ENCODE data around the gene CYSTM1. TPM values are rescaled to one million over a fixed set of nuclear protein-coding genes. Genes with fewer than 3 reads are reported as not detected.

Gene CYSTM1
- total RNA-seq, 2 experiments from 2014 or later, result 21.4 to 36.7 TPM

DNA sequence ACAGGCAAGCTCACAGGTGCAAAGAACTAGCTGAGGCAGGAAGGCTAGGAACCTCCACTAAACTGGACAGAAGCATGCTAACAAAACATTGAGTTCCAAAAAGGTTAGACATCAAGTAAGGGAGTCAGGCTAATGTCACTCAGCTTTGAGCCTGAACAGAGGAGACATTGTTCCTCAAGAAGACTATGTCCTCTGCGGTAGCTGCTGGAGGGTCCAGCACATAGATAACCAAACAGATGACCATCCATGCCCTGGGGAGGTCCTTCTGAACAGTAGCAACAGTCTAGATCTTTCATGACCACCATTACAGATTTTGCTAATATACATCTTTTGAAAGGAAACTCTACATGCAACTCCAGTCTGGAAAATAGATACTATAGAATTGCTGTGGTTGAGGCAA, 57.7 kb downstream of the CYSTM1 start:
- H2AFZ ChIP-seq (ENCODE audit: low read length), result no peak overlapping the region
- no peak for DNase-seq (ENCODE audit: low spot score)
- no peaks in the 10 kb centered on the region for H3K79me2 ChIP-seq (ENCODE audit: insufficient read depth, low read depth, low read length)
- no peak overlapping the region for H3K27ac ChIP-seq (ENCODE audit: low read depth, low read length, poor library complexity, severe bottlenecking)
- no peaks in the 10 kb centered on the region for H4K20me1 ChIP-seq (ENCODE audit: insufficient read depth, low read length)
- H3K36me3 ChIP-seq (ENCODE audit: insufficient read depth, low read length), result no peaks in the 10 kb centered on the region
- intact Hi-C loops (cut with micrococcal nuclease; ENCODE audit: unreplicated experiment), result no loop called here
- no peak overlapping the region for H3K4me3 ChIP-seq (ENCODE audit: low read depth, low read length, poor library complexity, severe bottlenecking)
- TF ChIP-seq, protein P1, sequence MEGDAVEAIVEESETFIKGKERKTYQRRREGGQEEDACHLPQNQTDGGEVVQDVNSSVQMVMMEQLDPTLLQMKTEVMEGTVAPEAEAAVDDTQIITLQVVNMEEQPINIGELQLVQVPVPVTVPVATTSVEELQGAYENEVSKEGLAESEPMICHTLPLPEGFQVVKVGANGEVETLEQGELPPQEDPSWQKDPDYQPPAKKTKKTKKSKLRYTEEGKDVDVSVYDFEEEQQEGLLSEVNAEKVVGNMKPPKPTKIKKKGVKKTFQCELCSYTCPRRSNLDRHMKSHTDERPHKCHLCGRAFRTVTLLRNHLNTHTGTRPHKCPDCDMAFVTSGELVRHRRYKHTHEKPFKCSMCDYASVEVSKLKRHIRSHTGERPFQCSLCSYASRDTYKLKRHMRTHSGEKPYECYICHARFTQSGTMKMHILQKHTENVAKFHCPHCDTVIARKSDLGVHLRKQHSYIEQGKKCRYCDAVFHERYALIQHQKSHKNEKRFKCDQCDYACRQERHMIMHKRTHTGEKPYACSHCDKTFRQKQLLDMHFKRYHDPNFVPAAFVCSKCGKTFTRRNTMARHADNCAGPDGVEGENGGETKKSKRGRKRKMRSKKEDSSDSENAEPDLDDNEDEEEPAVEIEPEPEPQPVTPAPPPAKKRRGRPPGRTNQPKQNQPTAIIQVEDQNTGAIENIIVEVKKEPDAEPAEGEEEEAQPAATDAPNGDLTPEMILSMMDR (conservative IDR thresholded peaks at IDR 0.05; ENCODE audit: low read length), result no peak
- TF ChIP-seq EZH2phosphoT487 (IDR thresholded peaks at IDR 0.05; ENCODE audit: borderline replicate concordance, low read depth, low read length), result no peak
- H3K4me1 ChIP-seq (ENCODE audit: insufficient read depth, low read length, poor library complexity, severe bottlenecking), result no peaks in the 10 kb centered on the region
- H3K9me2 ChIP-seq (ENCODE audit: insufficient read depth, low read length), result no peaks in the 10 kb centered on the region
- H3K4me2 ChIP-seq (ENCODE audit: low read length), result no peak overlapping the region
- no peaks in the 10 kb centered on the region for H3K9me3 ChIP-seq (ENCODE audit: low read length)
- POLR2A ChIA-PET, result interaction anchor here (0.6 to 1.2 kb wide), 2 partner anchors 11 to 34 kb away, joined by 3 read pairs; no protein-coding TSS in a partner anchor
- CTCF ChIA-PET (ENCODE audit: unreplicated experiment), result interaction anchor here (0.7 kb wide), 1 partner anchor 26 kb away, joined by 3 read pairs; no protein-coding TSS in a partner anchor
- no TSS peak for BruUV-seq (replicated peaks)

- no peak for DNase-seq (ENCODE audit: low spot score)
- H3K36me3 ChIP-seq (ENCODE audit: insufficient read depth, low read length), result no peaks in the 10 kb centered on the region
- BruUV-seq (replicated peaks), result no TSS peak
- ChIA-PET CTCF (ENCODE audit: unreplicated experiment) (no interaction called here), POLR2A (interaction anchor here (0.9 kb wide), 1 partner anchor 118 kb away, joined by 6 read pairs; no protein-coding TSS in a partner anchor)
- no peak overlapping the region for H3K4me2 ChIP-seq (ENCODE audit: low read length)
- H3K4me1 ChIP-seq (ENCODE audit: insufficient read depth, low read length, poor library complexity, severe bottlenecking), result no peaks in the 10 kb centered on the region
- TF ChIP-seq, protein P1 (conservative IDR thresholded peaks at IDR 0.05; ENCODE audit: low read length), result no peak
- TF ChIP-seq EZH2phosphoT487 (IDR thresholded peaks at IDR 0.05; ENCODE audit: borderline replicate concordance, low read depth, low read length), result no peak
- H2AFZ ChIP-seq (ENCODE audit: low read length), result no peak overlapping the region
- H3K9me3 ChIP-seq (ENCODE audit: low read length), result no peaks in the 10 kb centered on the region
- H3K27ac ChIP-seq (ENCODE audit: low read depth, low read length, poor library complexity, severe bottlenecking), result no peak overlapping the region
- no peaks in the 10 kb centered on the region for H3K9me2 ChIP-seq (ENCODE audit: insufficient read depth, low read length)
- H3K79me2 ChIP-seq (ENCODE audit: insufficient read depth, low read depth, low read length), result no peaks in the 10 kb centered on the region
- intact Hi-C loops (cut with micrococcal nuclease; ENCODE audit: unreplicated experiment), result no loop called here
- H4K20me1 ChIP-seq (ENCODE audit: insufficient read depth, low read length), result no peaks in the 10 kb centered on the region
- H3K4me3 ChIP-seq (ENCODE audit: low read depth, low read length, poor library complexity, severe bottlenecking), result no peak overlapping the region
These were observed 59.5 kb downstream of the CYSTM1 start for GRCh38 chr5:140234377-140234989.
